Measurements from ENCODE around the gene NOX1.
"Not testable (repeated sequence)": the region's sequence is repeated elsewhere in the genome, so short reads cannot be mapped to it uniquely, and the experiment has no call there.

NOX1 gene

DNA sequence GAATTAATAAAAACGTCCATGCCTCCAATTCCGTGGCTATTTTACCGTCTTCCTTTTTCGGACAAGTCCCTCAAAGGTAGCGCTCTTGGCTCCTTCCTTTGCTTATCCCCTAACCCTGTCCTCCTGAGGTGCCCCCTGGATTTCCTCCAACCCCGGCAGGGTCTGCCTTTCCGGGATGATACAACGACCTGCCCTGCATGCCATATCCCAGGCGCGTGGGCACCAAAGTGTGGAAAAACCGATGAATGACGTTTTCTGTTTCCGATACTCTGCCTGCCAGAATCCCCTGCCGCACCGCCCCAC, 54.7 kb downstream of the NOX1 start:
- DNase-seq: no peak

- DNase-seq: no peak
Observed at GRCh38 chrX:100817340-100817739, 56.8 kb downstream of the NOX1 start.

GRCh38 chrX:100812216-100813158, 61.7 kb downstream of the NOX1 start:
- DNase-seq: no peak

GRCh38 chrX:100808265-100808664, 65.9 kb downstream of the NOX1 start:
- DNase-seq: not testable (repeated sequence)

DNA sequence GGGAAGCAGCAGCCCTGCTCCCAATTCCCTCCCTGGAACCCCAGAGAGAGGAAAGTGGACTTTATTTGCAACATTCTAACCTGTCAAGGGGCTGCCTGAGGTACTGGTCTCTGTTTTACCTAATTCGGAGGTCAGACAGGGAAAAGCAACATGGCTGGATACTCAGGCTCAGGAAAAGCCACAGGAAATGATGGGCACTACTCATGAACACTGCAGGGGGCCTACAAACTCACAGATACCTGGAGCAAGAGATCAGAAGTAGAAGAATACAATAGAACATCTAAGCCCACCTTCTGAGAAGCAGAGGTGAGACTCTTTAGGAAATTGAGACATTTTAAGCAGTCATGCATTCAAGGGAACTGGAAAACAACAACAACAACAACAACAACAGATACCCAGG, 69.4 kb downstream of the NOX1 start:
- no peak for DNase-seq

- DNase-seq: no peak
Observed at GRCh38 chrX:100802843-100803242, 71.3 kb downstream of the NOX1 start.

GRCh38 chrX:100798484-100799214, 75.5 kb downstream of the NOX1 start:
- DNase-seq: no peak

DNA sequence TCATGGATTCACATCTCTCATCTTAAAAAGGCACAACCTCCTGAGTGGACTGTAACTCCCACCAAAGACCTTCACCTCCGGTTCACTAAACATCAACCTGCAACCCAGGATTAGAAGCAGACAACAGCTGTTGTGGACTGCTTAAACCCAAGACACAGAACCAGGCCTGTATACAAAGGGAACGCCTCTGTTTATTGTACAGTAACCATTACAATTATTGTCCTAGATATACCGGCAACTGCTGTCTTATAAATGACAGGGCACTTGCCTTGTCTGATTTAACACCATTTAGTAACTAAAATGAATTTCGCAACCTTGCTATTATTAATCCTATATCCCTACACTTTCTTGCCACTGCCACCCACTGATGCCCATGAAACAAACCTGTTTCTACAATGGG, 76.8 kb downstream of the NOX1 start:
- DNase-seq: no peak

DNA sequence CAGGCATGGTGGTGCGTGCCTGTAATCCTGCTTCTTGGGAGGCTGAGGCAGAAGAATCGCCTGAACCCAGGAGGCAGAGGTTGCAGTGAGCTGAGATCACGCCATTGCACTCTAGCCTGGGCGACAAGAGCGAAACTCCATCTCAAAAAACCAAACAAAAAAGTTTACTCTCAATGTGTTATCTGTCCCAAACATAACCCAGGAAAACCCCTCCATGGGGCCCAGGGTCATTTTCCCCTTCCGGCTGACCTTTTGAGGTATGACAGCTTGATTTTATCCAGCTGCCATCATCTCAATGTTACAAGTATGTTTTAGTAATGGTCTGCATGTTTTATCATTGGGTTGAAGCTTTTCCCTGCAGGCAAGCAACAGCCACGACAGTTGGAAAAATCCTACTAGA, 77.8 kb downstream of the NOX1 start:
- DNase-seq: not testable (repeated sequence)
